HEK293 (cell line): Measurements from ENCODE around the gene AFG1L.

ENCODE experiments used
- MYNN ChIP-seq: fragments of 450-650 bp; formaldehyde crosslinking; IDR thresholded peaks from 2 replicates; pipeline ENCODE4 v1.5.1; 2016; ENCODE audit warnings: missing biosample characterization, missing genetic modification characterization, borderline replicate concordance
- YY1 ChIP-seq: fragments of 450-650 bp; formaldehyde crosslinking; IDR thresholded peaks from 2 replicates; pipeline ENCODE4 v1.5.1; 2018; ENCODE audit warnings: missing biosample characterization, missing genetic modification characterization
- ZBTB8A ChIP-seq: fragments of 450-650 bp; formaldehyde crosslinking; IDR thresholded peaks from 2 replicates; pipeline ENCODE4 v1.5.1; 2016; ENCODE audit warnings: missing biosample characterization, missing genetic modification characterization
- ZEB2 ChIP-seq: fragments of 450-650 bp; formaldehyde crosslinking; IDR thresholded peaks from 2 replicates; pipeline ENCODE4 v1.5.1; 2016; ENCODE audit warnings: missing biosample characterization, missing genetic modification characterization
- ZNF138 ChIP-seq: fragments of 450-650 bp; formaldehyde crosslinking; IDR thresholded peaks from 2 replicates; pipeline ENCODE4 v1.5.1; 2016; ENCODE audit warnings: missing biosample characterization, missing genetic modification characterization, borderline replicate concordance
- ZNF146 ChIP-seq: fragments of 450-650 bp; formaldehyde crosslinking; IDR thresholded peaks from 2 replicates; pipeline ENCODE4 v1.5.1; 2016; ENCODE audit warnings: missing biosample characterization, missing genetic modification characterization
- ZNF623 ChIP-seq: fragments of 450-650 bp; formaldehyde crosslinking; IDR thresholded peaks from 2 replicates; pipeline ENCODE4 v1.5.1; 2016; ENCODE audit warnings: missing biosample characterization, missing genetic modification characterization
- ZNF629 ChIP-seq: fragments of 450-650 bp; formaldehyde crosslinking; IDR thresholded peaks from 2 replicates; pipeline ENCODE4 v1.5.1; 2017; ENCODE audit warnings: missing biosample characterization, missing genetic modification characterization
- ZNF837 ChIP-seq: fragments of 450-650 bp; formaldehyde crosslinking; IDR thresholded peaks from 2 replicates; pipeline ENCODE4 v1.5.1; 2016; ENCODE audit warnings: missing biosample characterization, missing genetic modification characterization
- ZSCAN23 ChIP-seq: fragments of 450-650 bp; formaldehyde crosslinking; IDR thresholded peaks from 2 replicates; pipeline ENCODE4 v1.5.1; 2016; ENCODE audit warnings: missing biosample characterization, missing genetic modification characterization
- TF ChIP-seq, protein P1 (sequence below): fragments of 450-650 bp; formaldehyde crosslinking; IDR thresholded peaks from 2 replicates; pipeline ENCODE4 v1.5.1; 2016; ENCODE audit warnings: missing biosample characterization, missing genetic modification characterization
- TF ChIP-seq, protein P2 (sequence below): fragments of 450-650 bp; formaldehyde crosslinking; IDR thresholded peaks from 2 replicates; pipeline ENCODE4 v1.5.1; 2016; ENCODE audit warnings: missing biosample characterization, missing genetic modification characterization

DNA sequence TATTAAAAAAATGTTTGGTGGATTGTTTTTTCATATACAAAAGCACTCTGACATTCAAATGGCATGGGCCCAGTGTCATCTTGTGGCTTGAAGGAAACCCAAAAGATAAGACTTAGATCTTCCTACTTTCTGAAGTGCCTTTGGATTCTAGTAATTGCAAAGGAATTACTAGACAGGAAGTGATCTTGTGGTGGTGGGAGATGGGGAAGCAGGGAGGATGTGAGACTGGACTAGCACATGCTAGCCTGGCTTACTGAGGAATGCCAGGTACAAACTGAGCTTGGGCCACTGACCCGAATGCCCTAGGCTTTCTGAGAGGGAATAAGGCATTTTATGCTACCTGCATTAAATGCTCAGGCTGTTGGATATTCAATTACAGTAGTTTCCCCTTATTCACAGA lies 59.0 kb downstream of the AFG1L start:
- TF ChIP-seq ZBTB8A (tag by site-specific recombination): no peak
- TF ChIP-seq ZNF629 (tag by site-specific recombination): no peak
- TF ChIP-seq, protein P1, sequence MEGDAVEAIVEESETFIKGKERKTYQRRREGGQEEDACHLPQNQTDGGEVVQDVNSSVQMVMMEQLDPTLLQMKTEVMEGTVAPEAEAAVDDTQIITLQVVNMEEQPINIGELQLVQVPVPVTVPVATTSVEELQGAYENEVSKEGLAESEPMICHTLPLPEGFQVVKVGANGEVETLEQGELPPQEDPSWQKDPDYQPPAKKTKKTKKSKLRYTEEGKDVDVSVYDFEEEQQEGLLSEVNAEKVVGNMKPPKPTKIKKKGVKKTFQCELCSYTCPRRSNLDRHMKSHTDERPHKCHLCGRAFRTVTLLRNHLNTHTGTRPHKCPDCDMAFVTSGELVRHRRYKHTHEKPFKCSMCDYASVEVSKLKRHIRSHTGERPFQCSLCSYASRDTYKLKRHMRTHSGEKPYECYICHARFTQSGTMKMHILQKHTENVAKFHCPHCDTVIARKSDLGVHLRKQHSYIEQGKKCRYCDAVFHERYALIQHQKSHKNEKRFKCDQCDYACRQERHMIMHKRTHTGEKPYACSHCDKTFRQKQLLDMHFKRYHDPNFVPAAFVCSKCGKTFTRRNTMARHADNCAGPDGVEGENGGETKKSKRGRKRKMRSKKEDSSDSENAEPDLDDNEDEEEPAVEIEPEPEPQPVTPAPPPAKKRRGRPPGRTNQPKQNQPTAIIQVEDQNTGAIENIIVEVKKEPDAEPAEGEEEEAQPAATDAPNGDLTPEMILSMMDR (tag by site-specific recombination): no peak
- TF ChIP-seq, protein P2, sequence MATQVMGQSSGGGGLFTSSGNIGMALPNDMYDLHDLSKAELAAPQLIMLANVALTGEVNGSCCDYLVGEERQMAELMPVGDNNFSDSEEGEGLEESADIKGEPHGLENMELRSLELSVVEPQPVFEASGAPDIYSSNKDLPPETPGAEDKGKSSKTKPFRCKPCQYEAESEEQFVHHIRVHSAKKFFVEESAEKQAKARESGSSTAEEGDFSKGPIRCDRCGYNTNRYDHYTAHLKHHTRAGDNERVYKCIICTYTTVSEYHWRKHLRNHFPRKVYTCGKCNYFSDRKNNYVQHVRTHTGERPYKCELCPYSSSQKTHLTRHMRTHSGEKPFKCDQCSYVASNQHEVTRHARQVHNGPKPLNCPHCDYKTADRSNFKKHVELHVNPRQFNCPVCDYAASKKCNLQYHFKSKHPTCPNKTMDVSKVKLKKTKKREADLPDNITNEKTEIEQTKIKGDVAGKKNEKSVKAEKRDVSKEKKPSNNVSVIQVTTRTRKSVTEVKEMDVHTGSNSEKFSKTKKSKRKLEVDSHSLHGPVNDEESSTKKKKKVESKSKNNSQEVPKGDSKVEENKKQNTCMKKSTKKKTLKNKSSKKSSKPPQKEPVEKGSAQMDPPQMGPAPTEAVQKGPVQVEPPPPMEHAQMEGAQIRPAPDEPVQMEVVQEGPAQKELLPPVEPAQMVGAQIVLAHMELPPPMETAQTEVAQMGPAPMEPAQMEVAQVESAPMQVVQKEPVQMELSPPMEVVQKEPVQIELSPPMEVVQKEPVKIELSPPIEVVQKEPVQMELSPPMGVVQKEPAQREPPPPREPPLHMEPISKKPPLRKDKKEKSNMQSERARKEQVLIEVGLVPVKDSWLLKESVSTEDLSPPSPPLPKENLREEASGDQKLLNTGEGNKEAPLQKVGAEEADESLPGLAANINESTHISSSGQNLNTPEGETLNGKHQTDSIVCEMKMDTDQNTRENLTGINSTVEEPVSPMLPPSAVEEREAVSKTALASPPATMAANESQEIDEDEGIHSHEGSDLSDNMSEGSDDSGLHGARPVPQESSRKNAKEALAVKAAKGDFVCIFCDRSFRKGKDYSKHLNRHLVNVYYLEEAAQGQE (tag by site-specific recombination): no peak
- TF ChIP-seq ZNF837 (tag by site-specific recombination): no peak
- no peak for TF ChIP-seq ZNF138
- no peak for TF ChIP-seq ZNF146 (tag by site-specific recombination)
- TF ChIP-seq ZEB2 (tag by site-specific recombination): no peak
- TF ChIP-seq ZNF623 (tag by site-specific recombination): no peak
- no peak for TF ChIP-seq MYNN (tag by site-specific recombination)
- no peak for TF ChIP-seq ZSCAN23 (tag by site-specific recombination)
- TF ChIP-seq YY1 (tag by site-specific recombination): no peak
